H1 (cell line): Measurements from ENCODE around the gene MALSU1. TPM values are rescaled to one million over a fixed set of nuclear protein-coding genes. Genes with fewer than 3 reads are reported as not detected.

ENCODE experiments used
- CTCF ChIA-PET: fragments of 300-600 bp; sonication (Branson Sonifier 250); formaldehyde crosslinking; loops from one replicate; lab custom pipeline; 2021; ENCODE audit not compliant: partially characterized antibody; lab: Charles Lee
- POLR2A ChIA-PET: fragments of 300-600 bp; sonication (Branson Sonifier 250); formaldehyde crosslinking; loops from one replicate; lab custom pipeline; 2021; ENCODE audit warnings: inconsistent platforms; ENCODE audit not compliant: partially characterized antibody; lab: Charles Lee
- DNase-seq, 2 experiments: peaks; one replicate each; pipeline versions ENCODE4 v3.0.0 to v3.0.0-alpha.2; 2010 to 2022; ENCODE audit warnings: low spot score in 2 of 2, low read depth in 1 of 2, mixed read lengths in 1 of 2
- FAIRE-seq: peaks from 2 replicates; lab custom pipeline; 2011; peaks lifted over from hg19 to GRCh38; lab: Jason Lieb, UNC
- H2AFZ ChIP-seq: 2 replicates; pipeline ENCODE4 v1.8.1; 2012; ENCODE audit warnings: low read length, inconsistent platforms
- H2AK5ac ChIP-seq: 2 replicates; pipeline ENCODE4 v1.6.1; 2013; ENCODE audit warnings: low read depth, low read length
- H2BK120ac ChIP-seq: replicated peaks from 2 replicates; pipeline ENCODE3; 2013; ENCODE audit warnings: low read depth, low read length, inconsistent platforms
- H2BK12ac ChIP-seq: 2 replicates; pipeline ENCODE4 v1.6.1; 2013; ENCODE audit warnings: low read depth, low read length
- H2BK15ac ChIP-seq: 2 replicates; pipeline ENCODE4 v1.6.1; 2013; ENCODE audit warnings: low read length
- H2BK20ac ChIP-seq: 2 replicates; pipeline ENCODE4 v1.6.1; 2013; ENCODE audit warnings: low read length
- H2BK5ac ChIP-seq: 2 replicates; pipeline ENCODE4 v1.6.1; 2013; ENCODE audit warnings: low read depth, low read length
- H3K14ac ChIP-seq: 2 replicates; pipeline ENCODE4 v1.6.1; 2013; ENCODE audit warnings: inconsistent platforms; ENCODE audit not compliant: insufficient read length
- H3K18ac ChIP-seq: 2 replicates; pipeline ENCODE4 v1.6.1; 2013; ENCODE audit warnings: low read length; ENCODE audit errors: extremely low read depth
- H3K23ac ChIP-seq: 2 replicates; pipeline ENCODE4 v1.6.1; 2013; ENCODE audit warnings: inconsistent platforms; ENCODE audit not compliant: insufficient read length
- H3K23me2 ChIP-seq: 2 replicates; pipeline ENCODE4 v1.6.1; 2013; ENCODE audit warnings: low read depth, low read length
- H3K27ac ChIP-seq: 2 replicates; pipeline ENCODE4 v1.6.1; 2011; ENCODE audit warnings: low read depth, low read length, inconsistent platforms
- H3K27me3 ChIP-seq, 4 experiments: replicated peaks in 1 of 4; 1 replicate in 1 of 4; 2 replicates in 3 of 4; pipeline versions ENCODE4 v1.6.1 to v1.8.1; 2011 to 2013; ENCODE audit warnings: low read length in 3 of 4, mild to moderate bottlenecking in 3 of 4, inconsistent platforms in 2 of 4, mixed read lengths in 2 of 4, moderate library complexity in 1 of 4; ENCODE audit not compliant: control insufficient read depth in 3 of 4, insufficient read depth in 3 of 4; ENCODE audit errors: extremely low read depth in 1 of 4
- H3K36me3 ChIP-seq, 4 experiments: 2 replicates each; pipeline versions ENCODE4 v1.6.1 to v1.8.1; 2011 to 2013; ENCODE audit warnings: mild to moderate bottlenecking in 4 of 4, low read length in 3 of 4, moderate library complexity in 2 of 4, control low read depth in 1 of 4, inconsistent platforms in 1 of 4; ENCODE audit not compliant: insufficient read depth in 4 of 4, control insufficient read depth in 2 of 4
- H3K4ac ChIP-seq: replicated peaks from 2 replicates; pipeline ENCODE3; 2013; ENCODE audit warnings: low read length, low read depth, mixed read lengths, inconsistent platforms; ENCODE audit not compliant: insufficient read length
- H3K4me1 ChIP-seq, 4 experiments: replicated peaks in 1 of 4; 1 replicate in 1 of 4; 2 replicates in 3 of 4; pipeline versions ENCODE4 v1.6.1 to v1.8.1; 2011 to 2013; ENCODE audit warnings: low read length in 3 of 4, inconsistent platforms in 2 of 4, mixed read lengths in 1 of 4; ENCODE audit not compliant: insufficient read depth in 4 of 4, control insufficient read depth in 3 of 4
- H3K4me2 ChIP-seq, 2 experiments: 2 replicates each; pipeline versions ENCODE4 v1.6.1 to v1.8.1; 2011 to 2013; ENCODE audit warnings: low read depth in 2 of 2, low read length in 2 of 2, control low read depth in 1 of 2, inconsistent platforms in 1 of 2, mild to moderate bottlenecking in 1 of 2; ENCODE audit not compliant: insufficient read depth in 1 of 2
- H3K4me3 ChIP-seq, 4 experiments: fragments of 200-600, 300-600 bp in 1 of 4; sonication (generic), shearing (Covaris generic), sonication (Bioruptor Twin) in 1 of 4; 2 replicates each; pipeline versions ENCODE4 v1.5.1 to v1.8.1; 2011 to 2016; ENCODE audit warnings: low read length in 4 of 4, low read depth in 3 of 4, control low read depth in 2 of 4, inconsistent platforms in 2 of 4, mild to moderate bottlenecking in 2 of 4, mixed read lengths in 1 of 4, moderate library complexity in 1 of 4; ENCODE audit not compliant: insufficient read depth in 2 of 4; ENCODE audit errors: extremely low read depth in 1 of 4
- H3K56ac ChIP-seq: replicated peaks from 2 replicates; pipeline ENCODE3; 2013; ENCODE audit warnings: low read depth, mild to moderate bottlenecking, mixed read lengths, low read length, inconsistent platforms; ENCODE audit not compliant: insufficient read length
- H3K79me1 ChIP-seq: 2 replicates; pipeline ENCODE4 v1.6.1; 2013; ENCODE audit warnings: low read depth, low read length, control low read depth
- H3K79me2 ChIP-seq, 2 experiments: 2 replicates each; pipeline versions ENCODE4 v1.6.1 to v1.8.1; 2012 to 2013; ENCODE audit warnings: low read length in 2 of 2, mild to moderate bottlenecking in 2 of 2, inconsistent platforms in 1 of 2; ENCODE audit not compliant: insufficient read depth in 2 of 2, control insufficient read depth in 1 of 2
- H3K9ac ChIP-seq, 4 experiments: replicated peaks in 1 of 4; 1 replicate in 1 of 4; 2 replicates in 3 of 4; pipeline versions ENCODE4 v1.6.1 to v1.8.1; 2011 to 2013; ENCODE audit warnings: low read depth in 3 of 4, low read length in 3 of 4, control low read depth in 2 of 4, mild to moderate bottlenecking in 2 of 4, moderate library complexity in 2 of 4, inconsistent platforms in 1 of 4; ENCODE audit errors: extremely low read depth in 1 of 4
- H3K9me3 ChIP-seq, 2 experiments: 2 replicates each; pipeline versions ENCODE4 v1.6.1 to v1.8.1; 2012 to 2013; ENCODE audit warnings: mild to moderate bottlenecking in 2 of 2, moderate library complexity in 2 of 2, control low read depth in 1 of 2, inconsistent platforms in 1 of 2, low read depth in 1 of 2, low read length in 1 of 2, mixed read lengths in 1 of 2; ENCODE audit not compliant: insufficient read depth in 2 of 2
- H4K20me1 ChIP-seq, 2 experiments: replicated peaks in 1 of 2; 2 replicates each; pipeline versions ENCODE3 to v1.8.1; 2011 to 2013; ENCODE audit warnings: inconsistent platforms in 2 of 2, low read length in 2 of 2, mild to moderate bottlenecking in 1 of 2; ENCODE audit not compliant: insufficient read depth in 2 of 2, control insufficient read depth in 1 of 2
- H4K5ac ChIP-seq: 2 replicates; pipeline ENCODE4 v1.6.1; 2013; ENCODE audit warnings: low read length, low read depth, mixed read lengths, inconsistent platforms; ENCODE audit not compliant: insufficient read length
- H4K8ac ChIP-seq: 2 replicates; pipeline ENCODE4 v1.8.0; 2013; ENCODE audit warnings: mild to moderate bottlenecking, moderate library complexity, low read length, inconsistent platforms; ENCODE audit not compliant: insufficient read depth; ENCODE audit errors: extremely low read depth
- H4K91ac ChIP-seq: replicated peaks from 2 replicates; pipeline ENCODE3; 2013; ENCODE audit warnings: low read length, mixed read lengths, inconsistent platforms; ENCODE audit not compliant: insufficient read length
- BCL11A ChIP-seq, 2 experiments: IDR thresholded peaks; one replicate each; pipeline ENCODE4 v1.6.1; 2011; ENCODE audit warnings: low read depth in 2 of 2, low read length in 2 of 2, mild to moderate bottlenecking in 2 of 2
- CEBPB ChIP-seq: IDR thresholded peaks from 2 replicates; pipeline ENCODE4 v1.6.1; 2012; ENCODE audit warnings: low read depth, low read length
- E2F6 ChIP-seq: IDR thresholded peaks from 2 replicates; pipeline ENCODE4 v1.6.1; 2012; ENCODE audit warnings: inconsistent platforms
- NANOG ChIP-seq: IDR thresholded peaks from 2 replicates; pipeline ENCODE4 v1.6.1; 2011; ENCODE audit warnings: low read length, low read depth, mild to moderate bottlenecking, inconsistent platforms; ENCODE audit not compliant: insufficient read depth, poor library complexity, severe bottlenecking
- RBBP5 ChIP-seq: IDR thresholded peaks from 2 replicates; pipeline ENCODE4 v1.7.1; 2012; ENCODE audit warnings: low read depth, mild to moderate bottlenecking, inconsistent platforms, low read length, moderate library complexity, borderline replicate concordance
- SIN3A ChIP-seq, 2 experiments: IDR thresholded peaks in 1 of 2; conservative IDR thresholded peaks in 1 of 2; 2 replicates each; pipeline ENCODE4 v1.6.1; 2011 to 2012; ENCODE audit warnings: low read length in 2 of 2, improper control_type of control experiment in 1 of 2, low read depth in 1 of 2, mild to moderate bottlenecking in 1 of 2
- SIX5 ChIP-seq: IDR thresholded peaks from 2 replicates; pipeline ENCODE4 v1.6.1; 2011; ENCODE audit warnings: mild to moderate bottlenecking, low read depth, low read length
- SUZ12 ChIP-seq: fragments of 200-600 bp; sonication (generic); IDR thresholded peaks from 2 replicates; pipeline ENCODE4 v1.6.1; 2012; ENCODE audit warnings: mild to moderate bottlenecking, inconsistent platforms, low read length, moderate library complexity, mixed read lengths
- TEAD4 ChIP-seq: IDR thresholded peaks from 2 replicates; pipeline ENCODE4 v1.6.1; 2012; ENCODE audit warnings: low read depth, low read length, inconsistent platforms, mixed read lengths
- WGBS, 2 experiments: shearing (Covaris generic) in 1 of 2; methylation state at CpG; one replicate each; pipeline versions ENCODE4 v1.1.6 to v1.1.7; 2013 to 2015; ENCODE audit warnings: low lambda C conversion rate in 2 of 2, mixed read lengths in 2 of 2, inconsistent platforms in 1 of 2, low coverage in 1 of 2, missing lambda C conversion rate in 1 of 2; ENCODE audit not compliant: insufficient replicate concordance in 2 of 2, insufficient coverage in 1 of 2, insufficient read length in 1 of 2; ENCODE audit errors: extremely low coverage in 1 of 2, missing lambda C conversion rate in 1 of 2; 5-methylcytosine and 5-hydroxymethylcytosine counted together
- polyA plus RNA-seq, 7 experiments: library from polyadenylated mRNA; depleted of rRNA in 3 of 7; stranded (reverse) in 5 of 7; unstranded in 2 of 7; fragments of >200 nt in 5 of 7; fragments of 200-250 nt in 2 of 7; gene quantifications; 1 replicate in 5 of 7; 2 replicates in 1 of 7; 4 replicates in 1 of 7; pipeline versions ENCODE4 v1.2.1 to v1.2.3, GENCODE V29; 2011 to 2013; ENCODE audit warnings: missing spikeins in 2 of 7, mixed read lengths in 2 of 7
- total RNA-seq: library from RNA; stranded (reverse); fragmentation: NEBNext Ultra II Directional; extraction: Animal tissue kit (Norgen Biotek cat#: 25700); gene quantifications from 2 replicates; pipeline ENCODE4 v1.2.1, GENCODE V29; 2021
- TF ChIP-seq, protein P1 (sequence below), 3 experiments: IDR thresholded peaks; 1 replicate in 2 of 3; 2 replicates in 1 of 3; pipeline versions ENCODE4 v1.5.1 to v1.6.1; 2011; ENCODE audit warnings: low read length in 3 of 3, mild to moderate bottlenecking in 3 of 3, inconsistent platforms in 2 of 3, low read depth in 1 of 3, moderate library complexity in 1 of 3; ENCODE audit not compliant: insufficient read depth in 1 of 3; ENCODE audit errors: control extremely low read depth in 1 of 3

Gene MALSU1
- total and polyA plus RNA-seq, 2 of the 8 experiments (the other 6 are each of a cell fraction or from before 2014, with no cell fraction given), result 73.5 to 84.0 TPM

- Histone ChIP-seq H3K9me3 (no peaks in the 10 kb centered on the region), H3K56ac (no peak overlapping the region), H3K23ac (no peak overlapping the region), H2AK5ac (no peak overlapping the region), H2BK12ac (no peak overlapping the region), H3K4me1 (no peaks in the 10 kb centered on the region), H4K8ac (no peak overlapping the region), H3K18ac (no peak overlapping the region), H3K9ac (no peak overlapping the region), H3K4ac (no peak overlapping the region), H3K79me1 (peaks cover 3% of the 10 kb centered on the region; the same call in 1 of the 2 replicates), H3K79me2 (no peaks in the 10 kb centered on the region), H3K27ac (no peak overlapping the region), H3K14ac (no peak overlapping the region), H3K4me3 (no peak overlapping the region), H3K4me2 (no peak overlapping the region), H4K5ac (no peak overlapping the region), H2BK5ac (no peak overlapping the region), H3K36me3 (peaks cover 27 to 86% (median 62%) of the 10 kb centered on the region in 4 experiments), H2AFZ (no peak overlapping the region), H4K20me1 (peaks cover 0 to 3% of the 10 kb centered on the region in 2 experiments), H4K91ac (no peak overlapping the region), H2BK15ac (no peak overlapping the region), H3K23me2 (no peaks in the 10 kb centered on the region), H2BK20ac (no peak overlapping the region), H3K27me3 (no peaks in the 10 kb centered on the region), H2BK120ac (no peak overlapping the region)
- 95% methylated on average over 2 of the region's 2 CpGs; no CpG with 5 or more reads in 1 of the 2 experiments for WGBS, 2 experiments
- POLR2A ChIA-PET, result interaction anchor here (0.6 to 1.3 kb wide), 2 partner anchors 11 to 16 kb away, joined by 3 read pairs; no protein-coding TSS in a partner anchor
- CTCF ChIA-PET, result interaction anchor here (0.6 to 0.8 kb wide), 2 partner anchors 23 to 105 kb away, joined by 3 read pairs; no protein-coding TSS in a partner anchor
- no peak for DNase-seq
- no peak for FAIRE-seq
- TF ChIP-seq SIX5, result no peak
- TF ChIP-seq SUZ12, result no peak
- TF ChIP-seq E2F6, result no peak
- no peak for TF ChIP-seq CEBPB
- no peak for TF ChIP-seq RBBP5
- no peak for TF ChIP-seq NANOG
- TF ChIP-seq, protein P1, sequence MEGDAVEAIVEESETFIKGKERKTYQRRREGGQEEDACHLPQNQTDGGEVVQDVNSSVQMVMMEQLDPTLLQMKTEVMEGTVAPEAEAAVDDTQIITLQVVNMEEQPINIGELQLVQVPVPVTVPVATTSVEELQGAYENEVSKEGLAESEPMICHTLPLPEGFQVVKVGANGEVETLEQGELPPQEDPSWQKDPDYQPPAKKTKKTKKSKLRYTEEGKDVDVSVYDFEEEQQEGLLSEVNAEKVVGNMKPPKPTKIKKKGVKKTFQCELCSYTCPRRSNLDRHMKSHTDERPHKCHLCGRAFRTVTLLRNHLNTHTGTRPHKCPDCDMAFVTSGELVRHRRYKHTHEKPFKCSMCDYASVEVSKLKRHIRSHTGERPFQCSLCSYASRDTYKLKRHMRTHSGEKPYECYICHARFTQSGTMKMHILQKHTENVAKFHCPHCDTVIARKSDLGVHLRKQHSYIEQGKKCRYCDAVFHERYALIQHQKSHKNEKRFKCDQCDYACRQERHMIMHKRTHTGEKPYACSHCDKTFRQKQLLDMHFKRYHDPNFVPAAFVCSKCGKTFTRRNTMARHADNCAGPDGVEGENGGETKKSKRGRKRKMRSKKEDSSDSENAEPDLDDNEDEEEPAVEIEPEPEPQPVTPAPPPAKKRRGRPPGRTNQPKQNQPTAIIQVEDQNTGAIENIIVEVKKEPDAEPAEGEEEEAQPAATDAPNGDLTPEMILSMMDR (IDR thresholded peaks at IDR 0.05; ENCODE audit: control extremely low read depth in 1 of 3, insufficient read depth in 1 of 3, low read depth in 1 of 3, low read length in 3 of 3), result no peak
- TF ChIP-seq TEAD4, result no peak
- TF ChIP-seq BCL11A (IDR thresholded peaks at IDR 0.05; ENCODE audit: low read depth in 2 of 2, low read length in 2 of 2), result no peak
- TF ChIP-seq SIN3A (conservative IDR thresholded peaks at IDR 0.05 in 1 of 2, IDR thresholded peaks at IDR 0.05 in 1 of 2; ENCODE audit: low read depth in 1 of 2, low read length in 2 of 2), result no peak
Measured at GRCh38 chr7:23335136-23335535, 36.0 kb downstream of the MALSU1 start.
